Stomach (tissue), 9 donors: Measurements from ENCODE around the gene CD36. TPM values are rescaled to one million over a fixed set of nuclear protein-coding genes. Genes with fewer than 3 reads are reported as not detected.

Source experiments
- DNase-seq, 2 donors: peaks; one replicate each; pipeline versions ENCODE4 v3.0.0 to v3.0.0-alpha.2; 2013 to 2019
- H3K27ac ChIP-seq, 5 donors: fragments of 200-600 bp in 4 of 5; sonication (generic) in 4 of 5; one replicate each; pipeline ENCODE4 v1.5.1; 2013 to 2019; ENCODE audit warnings: mild to moderate bottlenecking in 1 of 5, moderate library complexity in 1 of 5
- H3K27me3 ChIP-seq, 3 donors: fragments of 200-600 bp; sonication (generic); one replicate each; pipeline ENCODE4 v1.5.1; 2017 to 2019; ENCODE audit warnings: mixed run types in 1 of 3
- H3K36me3 ChIP-seq, 4 donors: fragments of 200-600 bp; sonication (generic); 1 replicate in 3 of 4; 2 replicates in 1 of 4; pipeline ENCODE4 v1.5.1; 2016 to 2019
- H3K4me1 ChIP-seq, 4 donors: fragments of 200-600 bp; sonication (generic); one replicate each; pipeline ENCODE4 v1.5.1; 2016 to 2019
- H3K4me3 ChIP-seq, 4 donors: fragments of 200-600 bp; sonication (generic) in 3 of 4; one replicate each; pipeline ENCODE4 v1.5.1; 2016 to 2019; ENCODE audit warnings: mild to moderate bottlenecking in 1 of 4
- H3K9me3 ChIP-seq, 4 donors: fragments of 200-600 bp; sonication (generic); one replicate each; pipeline ENCODE4 v1.5.1; 2016 to 2019
- CTCF ChIP-seq, 7 experiments: fragments of 450-650 bp in 4 of 7; fragments of 200-600 bp in 3 of 7; sonication (generic) in 3 of 7; IDR thresholded peaks; one replicate each; pipeline ENCODE4 v1.5.1; 2016 to 2019; ENCODE audit warnings: antibody characterized with exemption in 7 of 7, control low read depth in 2 of 7, mild to moderate bottlenecking in 1 of 7
- EP300 ChIP-seq: sonication (generic); formaldehyde crosslinking; IDR thresholded peaks from one replicate; pipeline ENCODE4 v1.6.1; 2017; ENCODE audit warnings: antibody characterized with exemption
- POLR2A ChIP-seq, 4 donors: fragments of 450-650 bp; IDR thresholded peaks; one replicate each; pipeline ENCODE4 v1.6.1; 2016; ENCODE audit warnings: antibody characterized with exemption in 4 of 4, control low read depth in 2 of 4, mild to moderate bottlenecking in 1 of 4, moderate library complexity in 1 of 4
- POLR2AphosphoS5 ChIP-seq, 3 donors: sonication (generic); formaldehyde crosslinking; IDR thresholded peaks; one replicate each; pipeline ENCODE4 v1.6.1; 2016; ENCODE audit warnings: antibody characterized with exemption in 3 of 3
- WGBS, 5 donors: extraction: QIAGEN DNeasy Blood & Tissue Kit in 3 of 5; methylation state at CpG; one replicate each; pipeline versions ENCODE4 v1.1.5 to v1.1.7; 2013 to 2018; 5-methylcytosine and 5-hydroxymethylcytosine counted together
- intact Hi-C: fragments of 100-400 bp; cut with DNase I; formaldehyde crosslinking; loops from one replicate; pipeline ENCODE4 v1.15.1; 2023; ENCODE audit warnings: low total_unique reads
- polyA plus RNA-seq, 3 donors: library from polyadenylated mRNA; stranded (reverse); fragments of 200-250 nt; gene quantifications; one replicate each; pipeline ENCODE4 v1.2.3, GENCODE V29; 2013
- total RNA-seq, 5 donors: library from RNA; depleted of rRNA; stranded (reverse); fragments of >200 nt; gene quantifications; one replicate each; pipeline versions ENCODE4 v1.1.0 to v1.2.3, GENCODE V29; 2014 to 2016
- donor health status: healthy with polysubstance abuse.
- donor health status: Bipolar disorder and iron deficiency.
- donor health status: healthy.

CD36 gene
- total and polyA plus RNA-seq, 8 donors, result 5.5 to 346 (median 33.5) TPM

GRCh38 chr7:80636709-80637108, 1.7 kb upstream of the CD36 start:
- no peak overlapping the region for H3K4me3 ChIP-seq
- H3K27ac ChIP-seq, result no peak overlapping the region
- peaks cover 0 to 13% (median 0%) of the 10 kb centered on the region in 4 donors for H3K4me1 ChIP-seq
- no peaks in the 10 kb centered on the region for H3K36me3 ChIP-seq
- 93 to 100% (median 97%) methylated on average over 1 of the region's 1 CpG for WGBS, 5 donors
- no peaks in the 10 kb centered on the region for H3K9me3 ChIP-seq
- DNase-seq, result no peak
- no peaks in the 10 kb centered on the region for H3K27me3 ChIP-seq
- intact Hi-C loops, result no loop called here
- TF ChIP-seq POLR2A (IDR thresholded peaks at IDR 0.05) (no peak), CTCF (IDR thresholded peaks at IDR 0.05) (no peak), EP300 (no peak), POLR2AphosphoS5 (IDR thresholded peaks at IDR 0.05) (no peak)

- TF ChIP-seq CTCF (IDR thresholded peaks at IDR 0.05) (no peak), POLR2A (IDR thresholded peaks at IDR 0.05) (no peak)
Measured at GRCh38 chr7:80637454-80637853, 988 bp upstream of the CD36 start.

GRCh38 chr7:80639011-80639410, 569 bp downstream of the CD36 start:
- H3K36me3 ChIP-seq, result no peaks in the 10 kb centered on the region
- H3K27me3 ChIP-seq, result no peaks in the 10 kb centered on the region
- no peaks in the 10 kb centered on the region for H3K9me3 ChIP-seq
- DNase-seq, result no peak
- no peak overlapping the region for H3K27ac ChIP-seq
- TF ChIP-seq CTCF (IDR thresholded peaks at IDR 0.05), result no peak
- TF ChIP-seq EP300, result no peak
- TF ChIP-seq POLR2AphosphoS5 (IDR thresholded peaks at IDR 0.05), result no peak
- TF ChIP-seq POLR2A (IDR thresholded peaks at IDR 0.05), result no peak
- intact Hi-C loops, result no loop called here
- peaks cover 0 to 5% (median 0%) of the 10 kb centered on the region in 4 donors for H3K4me1 ChIP-seq
- peak overlapping the region in 1 of 4 donors; percentile 7 for H3K4me3 ChIP-seq

More at GRCh38 chr7:80637454-80637853, 988 bp upstream of the CD36 start:
- H3K4me1 ChIP-seq, result peaks cover 0 to 5% (median 0%) of the 10 kb centered on the region in 4 donors
- H3K9me3 ChIP-seq, result no peaks in the 10 kb centered on the region
- peak overlapping the region in 1 of 5 donors; percentile 35 for H3K27ac ChIP-seq
- no peaks in the 10 kb centered on the region for H3K27me3 ChIP-seq
- 58 to 76% (median 75%) methylated on average over 2 of the region's 2 CpGs for WGBS, 5 donors
- no peak for DNase-seq
- intact Hi-C loops, result no loop called here
- no peak overlapping the region for H3K4me3 ChIP-seq
- H3K36me3 ChIP-seq, result no peaks in the 10 kb centered on the region

GRCh38 chr7:80640846-80641245, 2.4 kb downstream of the CD36 start:
- 63 to 82% (median 73%) methylated on average over 1 of the region's 1 CpG for WGBS, 5 donors
- peak overlapping the region in 1 of 5 donors; percentile 27 for H3K27ac ChIP-seq
- H3K4me3 ChIP-seq, result no peak overlapping the region
- TF ChIP-seq EP300 (no peak), CTCF (IDR thresholded peaks at IDR 0.05) (no peak)
- H3K9me3 ChIP-seq, result no peaks in the 10 kb centered on the region
- no peaks in the 10 kb centered on the region for H3K27me3 ChIP-seq
- no peak for DNase-seq
- H3K36me3 ChIP-seq, result no peaks in the 10 kb centered on the region
- intact Hi-C loops, result no loop called here
- peaks cover 0 to 5% (median 0%) of the 10 kb centered on the region in 4 donors for H3K4me1 ChIP-seq
